Ishikawa (cell line): ENCODE data around the gene ID3.

Experiments used
- CEBPB ChIP-seq: IDR thresholded peaks from 2 replicates; pipeline ENCODE4 v1.6.1; 2012
- CREB1 ChIP-seq: IDR thresholded peaks from 2 replicates; pipeline ENCODE4 v1.6.1; 2012; ENCODE audit warnings: low read depth
- EGR1 ChIP-seq: IDR thresholded peaks from 2 replicates; pipeline ENCODE4 v1.6.1; 2012
- EP300 ChIP-seq: IDR thresholded peaks from 2 replicates; pipeline ENCODE4 v1.6.1; 2012; ENCODE audit warnings: borderline replicate concordance
- FOXM1 ChIP-seq: IDR thresholded peaks from 2 replicates; pipeline ENCODE4 v1.6.1; 2012; ENCODE audit warnings: low read depth, borderline replicate concordance
- MAX ChIP-seq: IDR thresholded peaks from 2 replicates; pipeline ENCODE4 v1.6.1; 2012
- NFIC ChIP-seq: IDR thresholded peaks from 2 replicates; pipeline ENCODE4 v1.6.1; 2012
- RAD21 ChIP-seq: IDR thresholded peaks from 2 replicates; pipeline ENCODE4 v1.6.1; 2012; ENCODE audit warnings: low read depth
- REST ChIP-seq: IDR thresholded peaks from 2 replicates; pipeline ENCODE4 v1.6.1; 2012; ENCODE audit warnings: low read depth, mild to moderate bottlenecking
- TAF1 ChIP-seq: IDR thresholded peaks from 2 replicates; pipeline ENCODE4 v1.6.1; 2012; ENCODE audit warnings: low read depth, mild to moderate bottlenecking
- TCF12 ChIP-seq: IDR thresholded peaks from 2 replicates; pipeline ENCODE4 v1.6.1; 2012; ENCODE audit warnings: low read depth
- TEAD4 ChIP-seq: IDR thresholded peaks from 2 replicates; pipeline ENCODE4 v1.6.1; 2012
- USF1 ChIP-seq: IDR thresholded peaks from 2 replicates; pipeline ENCODE4 v1.6.1; 2012
- YY1 ChIP-seq: IDR thresholded peaks from 2 replicates; pipeline ENCODE4 v1.6.1; 2012; ENCODE audit warnings: low read depth
- ZBTB7A ChIP-seq: IDR thresholded peaks from 2 replicates; pipeline ENCODE4 v1.6.1; 2012; ENCODE audit warnings: low read depth

Gene ID3

GRCh38 chr1:23553231-23554126 is 5.8 kb downstream of the ID3 start:
- TF ChIP-seq TCF12, result no peak
- no peak for TF ChIP-seq RAD21
- TF ChIP-seq CEBPB, result no peak
- TF ChIP-seq NFIC, result no peak
- no peak for TF ChIP-seq REST
- TF ChIP-seq ZBTB7A, result no peak
- TF ChIP-seq FOXM1, result no peak
- TF ChIP-seq YY1, result no peak
- no peak for TF ChIP-seq EP300
- no peak for TF ChIP-seq EGR1
- no peak for TF ChIP-seq CREB1

- no peak for TF ChIP-seq YY1
- no peak for TF ChIP-seq TEAD4
- TF ChIP-seq TCF12, result no peak
- TF ChIP-seq FOXM1, result no peak
- TF ChIP-seq NFIC, result no peak
- no peak for TF ChIP-seq EGR1
- no peak for TF ChIP-seq ZBTB7A
- TF ChIP-seq USF1, result no peak
- no peak for TF ChIP-seq RAD21
- no peak for TF ChIP-seq CEBPB
- TF ChIP-seq CREB1, result no peak
- TF ChIP-seq TAF1, result no peak
- TF ChIP-seq MAX, result no peak
- TF ChIP-seq REST, result no peak
Measured at GRCh38 chr1:23551849-23552248, 7.5 kb downstream of the ID3 start.

- TF ChIP-seq CREB1 (no peak), EGR1 (peak; percentile 61; the same call in 1 of the 2 replicates)
Measured at GRCh38 chr1:23548704-23549143, 10.6 kb downstream of the ID3 start.

- no peak for TF ChIP-seq EP300
Measured at GRCh38 chr1:23546897-23547584, 12.3 kb downstream of the ID3 start.

- TF ChIP-seq CEBPB (no peak), ZBTB7A (no peak), RAD21 (no peak), EP300 (no peak), EGR1 (no peak)
Measured at GRCh38 chr1:23545851-23546250, 13.4 kb downstream of the ID3 start.

GRCh38 chr1:23544444-23545389 is 14.6 kb downstream of the ID3 start:
- no peak for TF ChIP-seq REST
- TF ChIP-seq FOXM1, result no peak
- TF ChIP-seq YY1, result no peak
- no peak for TF ChIP-seq MAX
- no peak for TF ChIP-seq CREB1
- peak; percentile 99 for TF ChIP-seq RAD21
- no peak for TF ChIP-seq ZBTB7A
- 0 out of 2 replicates have a peak, but pooled peaks have one; percentile 13 for TF ChIP-seq USF1
- no peak for TF ChIP-seq CEBPB
- TF ChIP-seq TAF1, result no peak
- peak; percentile 32; the same call in 1 of the 2 replicates for TF ChIP-seq TCF12
- no peak for TF ChIP-seq EP300
- no peak for TF ChIP-seq TEAD4
- no peak for TF ChIP-seq NFIC
- TF ChIP-seq EGR1, result no peak
